ENCODE results near the gene ZNF780B.

Gene ZNF780B

GRCh38 chr19:39982883-39983282 is 73.1 kb downstream of the ZNF780B start:
- no peak for DNase-seq (ENCODE audit: low spot score)

Data from COLO829 (cell line).